Activated CD8-positive, alpha-beta memory T cell treated with anti-CD3 and anti-CD28 coated beads, Interleukin-2, amount 50 U/mL, for 1 hour (primary cell): ENCODE data around the gene ALDH7A1.
"Not testable (repeated sequence)": the region's sequence is repeated elsewhere in the genome, so short reads cannot be mapped to it uniquely, and the experiment has no call there.

Experiments used
- DNase-seq: peaks from one replicate; pipeline ENCODE4 v3.0.0-alpha.2; 2020; ENCODE audit errors: extremely low read depth

The ALDH7A1 gene

DNA sequence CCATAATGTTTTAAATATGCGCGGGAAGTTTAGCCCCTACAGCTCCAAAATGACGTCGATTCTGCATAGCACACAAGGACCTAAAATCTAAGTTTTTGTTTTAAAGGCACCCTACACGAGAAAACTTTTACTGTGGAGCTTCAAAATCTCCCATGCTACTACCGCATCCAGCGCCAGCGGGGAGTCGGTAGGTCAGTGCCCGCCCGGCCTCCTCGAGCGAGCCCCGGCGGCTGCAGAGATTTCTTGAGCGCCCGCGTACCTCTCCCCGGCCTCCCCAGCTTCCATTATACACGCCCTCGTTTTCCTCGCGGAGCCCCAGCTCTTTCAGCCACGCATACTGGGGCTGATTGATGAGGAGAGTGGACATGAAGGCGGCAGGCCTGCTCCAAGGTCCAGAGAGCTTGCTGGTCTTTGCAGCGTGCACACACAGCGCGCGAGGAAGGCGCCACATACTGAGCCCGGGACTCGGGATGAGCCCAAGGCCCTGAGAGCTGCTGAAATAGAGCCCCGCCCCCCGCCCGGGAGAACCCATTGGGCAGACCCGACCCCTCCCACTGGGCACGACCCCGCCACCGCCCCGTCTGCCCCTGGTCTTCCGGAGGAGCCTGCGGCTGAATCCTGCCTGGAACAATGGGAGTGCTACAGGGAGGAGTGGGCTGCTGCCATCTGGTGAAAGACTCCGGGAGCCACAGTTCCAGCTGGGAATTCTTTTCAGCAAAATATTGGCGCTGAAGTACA lies at the start of gene ALDH7A1:
TSS of gene ALDH7A1 (minus strand) at position 472 of the 738 bp plus-strand sequence. CDS start at position 451, 21 bp downstream.
- DNase-seq, result no peak

- no peak for DNase-seq
Measured at GRCh38 chr5:126641387-126641786, 46.4 kb upstream of the ALDH7A1 start.

- no peak for DNase-seq
Measured at GRCh38 chr5:126640866-126641265, 45.8 kb upstream of the ALDH7A1 start.

- DNase-seq, result no peak
Measured at GRCh38 chr5:126636956-126637355, 41.9 kb upstream of the ALDH7A1 start.

DNA sequence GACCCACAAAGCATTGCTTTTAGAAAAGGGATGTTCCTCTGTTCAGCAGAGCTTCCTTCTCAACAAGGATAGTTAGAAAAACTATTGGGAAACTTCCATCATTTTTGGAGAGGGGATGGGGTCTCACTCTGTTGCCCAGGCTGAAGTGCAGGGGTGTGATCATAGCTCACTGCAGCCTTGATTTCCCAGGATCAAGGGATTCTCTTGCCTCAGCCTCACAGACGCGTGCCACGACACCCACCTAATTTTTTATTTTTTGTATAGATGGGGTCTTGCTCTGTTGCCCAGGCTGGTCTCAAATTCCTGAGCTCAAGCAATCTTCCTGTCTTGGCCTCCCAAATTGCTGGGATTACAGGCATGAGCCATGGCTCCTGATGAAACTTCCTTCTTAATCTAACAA lies 40.6 kb upstream of the ALDH7A1 start:
- DNase-seq, result no peak

DNA sequence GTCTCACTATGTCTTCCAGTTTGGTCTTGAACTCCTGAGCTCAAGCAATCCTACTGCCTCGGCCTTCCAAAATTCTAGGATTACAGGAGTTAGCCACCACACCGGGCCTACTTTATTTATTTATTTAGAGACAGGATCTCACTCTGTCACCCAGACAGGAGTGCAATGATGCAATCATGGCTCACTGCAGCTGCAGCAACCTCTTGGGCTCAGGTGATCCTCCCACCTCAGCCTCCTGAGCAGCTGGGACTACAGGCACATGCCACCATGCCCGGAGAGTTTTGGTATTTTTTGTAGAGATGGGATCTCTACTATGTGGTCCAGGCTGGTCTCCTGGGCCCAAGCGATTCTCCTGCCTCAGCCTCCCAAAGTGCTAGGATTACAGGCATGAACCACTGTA lies 38.5 kb upstream of the ALDH7A1 start:
- DNase-seq, result no peak

DNA sequence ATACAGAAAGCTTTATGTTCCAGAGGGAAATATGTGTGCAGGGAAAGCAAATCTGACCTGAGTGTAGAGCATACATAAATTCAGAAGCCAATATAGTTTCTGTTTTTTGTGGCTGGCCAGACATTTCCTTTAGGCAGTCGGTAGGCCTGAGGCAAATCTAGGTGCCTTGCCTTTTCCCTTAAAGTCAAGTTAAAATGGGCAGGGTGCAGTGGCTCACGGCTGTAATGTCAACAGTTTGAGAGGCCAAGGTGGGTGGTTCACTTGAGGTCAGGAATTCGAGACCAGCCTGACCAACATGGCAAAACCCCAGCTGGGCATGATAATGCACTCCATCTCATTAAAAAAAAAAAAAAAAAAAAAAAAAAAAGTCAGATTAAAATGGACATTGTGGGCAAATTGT lies 36.9 kb upstream of the ALDH7A1 start:
- DNase-seq, result no peak

GRCh38 chr5:126628102-126628501 lies 33.1 kb upstream of the ALDH7A1 start:
- no peak for DNase-seq

DNA sequence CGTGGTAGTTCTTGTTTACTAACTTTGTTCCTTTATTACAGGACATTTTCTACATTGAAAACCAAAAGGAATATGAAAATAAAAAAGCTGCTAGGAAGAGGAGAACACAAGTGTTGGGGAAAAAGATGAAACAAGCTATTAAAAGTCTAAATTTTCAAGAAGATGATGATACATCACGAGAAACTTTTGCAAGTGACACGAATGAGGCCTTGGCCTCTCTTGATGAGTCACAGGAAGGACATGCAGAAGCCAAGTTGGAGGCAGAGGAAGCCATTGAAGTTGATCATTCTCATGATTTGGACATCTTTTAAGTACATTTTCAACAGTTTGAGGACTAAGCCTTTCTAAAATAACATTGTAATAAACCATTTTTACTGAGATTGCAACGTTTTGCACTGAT lies 29.5 kb upstream of the ALDH7A1 start:
- DNase-seq, result no peak

DNA sequence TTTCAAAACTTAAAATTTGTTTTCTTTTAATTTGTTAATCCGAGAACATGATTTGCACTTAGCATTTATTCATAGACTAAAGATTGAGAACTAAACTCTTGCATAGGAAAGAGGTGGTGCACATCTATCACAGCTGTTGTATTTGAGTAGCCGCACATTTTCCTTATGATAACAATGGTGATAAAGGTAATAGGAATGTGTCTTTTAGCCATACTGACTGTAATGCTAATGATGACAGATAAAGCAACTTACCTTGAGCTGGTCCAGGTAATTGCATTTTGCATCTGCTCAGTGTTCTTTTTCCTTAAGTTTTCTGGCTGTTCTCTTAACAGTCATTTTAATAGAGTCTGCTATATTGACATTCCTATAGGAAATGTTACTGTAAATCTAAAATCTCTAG lies 24.8 kb upstream of the ALDH7A1 start:
- no peak for DNase-seq

- not testable (repeated sequence) for DNase-seq
Measured at GRCh38 chr5:126617603-126618002, 22.6 kb upstream of the ALDH7A1 start.

DNA sequence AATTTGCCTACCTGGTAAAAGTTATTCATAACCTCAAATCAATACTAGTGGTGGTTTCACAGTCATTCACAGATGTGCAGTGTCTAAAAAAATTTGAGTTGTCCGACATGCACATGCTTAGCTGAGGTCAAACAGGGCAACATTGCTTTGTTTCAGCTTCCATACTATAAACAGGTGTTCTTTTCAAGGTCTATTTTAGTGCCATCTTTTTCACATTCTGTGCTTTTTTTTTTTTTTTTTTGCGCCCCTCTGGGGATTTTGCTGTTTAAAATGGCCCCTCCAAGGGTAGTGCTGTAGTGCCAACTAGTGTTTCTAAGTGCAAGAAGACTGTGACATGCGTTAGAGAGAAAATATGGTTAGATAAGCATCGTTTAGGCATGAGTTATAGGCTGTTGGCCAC lies 20.3 kb upstream of the ALDH7A1 start:
- no peak for DNase-seq

GRCh38 chr5:126613941-126614592 lies 19.0 kb upstream of the ALDH7A1 start:
- no peak for DNase-seq

DNA sequence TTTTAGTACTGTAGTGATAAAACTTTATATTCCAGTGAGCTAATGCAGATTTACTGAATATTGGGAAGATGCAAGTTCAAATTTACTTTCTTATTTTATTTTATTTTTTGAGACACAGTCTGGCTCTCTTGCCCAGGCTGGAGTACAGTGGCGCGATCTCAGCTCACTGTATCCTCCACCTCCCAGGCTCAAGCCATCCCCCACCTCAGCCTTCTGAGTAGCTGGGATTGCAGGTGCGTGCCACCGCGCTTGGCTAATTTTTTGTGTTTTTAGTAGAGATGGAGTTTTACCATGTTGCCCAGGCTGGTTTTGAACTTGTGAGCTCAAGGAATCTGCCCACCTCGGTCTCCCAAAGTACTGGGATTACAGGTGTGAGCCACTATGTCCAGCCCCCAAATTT lies 15.6 kb upstream of the ALDH7A1 start:
- no peak for DNase-seq

DNA sequence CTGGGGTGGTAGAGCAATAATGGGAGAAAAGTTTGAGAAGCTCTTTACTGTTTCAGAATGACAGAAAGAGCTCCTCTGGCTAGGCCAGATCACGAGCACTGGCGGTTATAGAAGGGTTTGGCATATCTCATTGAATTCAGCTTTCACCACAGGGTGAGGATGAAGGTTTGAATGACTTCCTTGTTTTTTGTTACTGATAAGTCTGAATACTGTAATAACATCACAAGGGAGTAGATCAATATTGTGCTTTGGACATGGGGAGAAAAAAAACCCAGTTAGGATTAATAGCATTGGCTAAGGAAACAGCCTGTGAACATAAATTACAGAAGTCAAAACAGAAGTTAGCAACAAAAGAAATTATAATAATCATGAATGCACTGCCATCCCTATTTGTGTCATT lies 15.1 kb upstream of the ALDH7A1 start:
- DNase-seq, result no peak

GRCh38 chr5:126605525-126605924 lies 10.5 kb upstream of the ALDH7A1 start:
- DNase-seq, result no peak

DNA sequence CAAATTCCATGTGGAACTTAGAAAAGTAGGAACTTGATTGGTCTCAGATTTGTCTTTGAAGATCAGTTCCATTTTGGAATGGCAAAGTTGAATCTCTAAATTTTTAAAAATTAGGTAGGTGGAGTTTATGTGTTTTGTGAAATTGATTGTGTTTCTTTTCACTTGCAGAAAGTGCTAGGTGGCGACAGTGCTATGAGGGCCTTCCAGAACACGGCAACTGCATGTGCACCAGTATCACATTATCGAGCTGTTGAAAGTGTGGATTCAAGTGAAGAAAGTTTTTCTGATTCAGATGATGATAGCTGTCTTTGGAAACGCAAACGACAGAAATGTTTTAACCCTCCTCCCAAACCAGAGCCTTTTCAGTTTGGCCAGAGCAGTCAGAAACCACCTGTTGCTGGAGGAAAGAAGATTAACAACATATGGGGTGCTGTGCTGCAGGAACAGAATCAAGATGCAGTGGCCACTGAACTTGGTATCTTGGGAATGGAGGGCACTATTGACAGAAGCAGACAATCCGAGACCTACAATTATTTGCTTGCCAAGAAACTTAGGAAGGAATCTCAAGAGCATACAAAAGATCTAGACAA lies 8.5 kb upstream of the ALDH7A1 start:
- DNase-seq, result no peak

DNA sequence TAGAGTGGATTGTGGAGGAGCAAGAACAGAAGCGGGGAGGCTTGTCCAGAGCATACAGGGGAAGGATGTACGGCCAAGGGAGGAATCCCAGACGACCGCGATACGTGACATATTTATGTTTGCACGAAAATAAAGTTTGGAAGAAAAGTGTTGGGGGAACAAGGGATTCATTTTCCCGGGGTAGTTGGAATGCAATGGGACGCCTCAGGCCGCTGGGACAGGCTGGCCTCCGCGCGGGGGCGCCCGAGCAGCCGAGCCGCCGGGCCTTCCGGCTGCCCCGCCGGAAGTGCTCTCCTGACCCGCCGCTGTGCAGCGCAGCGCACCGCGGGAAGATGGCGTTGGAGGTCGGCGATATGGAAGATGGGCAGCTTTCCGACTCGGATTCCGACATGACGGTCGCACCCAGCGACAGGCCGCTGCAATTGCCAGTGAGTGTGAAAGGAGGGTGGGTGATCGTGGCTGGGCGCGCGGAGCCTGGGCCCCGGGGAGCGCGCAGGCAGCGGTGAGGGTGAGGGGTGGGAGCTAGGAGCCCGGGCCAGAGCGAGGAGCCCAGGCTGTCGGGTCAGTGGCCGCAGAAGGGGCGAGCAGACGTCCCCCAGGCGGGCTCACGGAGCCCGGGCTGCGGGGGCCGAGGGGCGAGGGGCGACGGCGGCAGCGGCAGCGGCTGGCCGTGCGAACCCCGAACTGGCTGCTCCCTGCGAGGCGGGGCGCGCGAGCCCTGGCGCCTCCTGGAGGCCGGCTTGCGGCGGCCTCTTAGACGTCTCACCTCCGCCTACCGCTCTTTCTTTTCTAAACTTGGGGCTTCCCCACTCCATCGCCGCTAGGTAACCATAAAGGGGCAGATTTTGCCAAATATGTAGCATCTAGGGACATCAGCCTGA lies 5.9 kb upstream of the ALDH7A1 start, which contains the start of gene PHAX:
TSS of gene PHAX (plus strand) at position 317 of the 881 bp plus-strand sequence. CDS start at position 333, 16 bp downstream.
- no peak for DNase-seq

GRCh38 chr5:126599971-126600630 lies 5.1 kb upstream of the ALDH7A1 start:
- DNase-seq, result not testable (repeated sequence)

GRCh38 chr5:126599499-126599898 lies 4.5 kb upstream of the ALDH7A1 start:
- DNase-seq, result no peak

- DNase-seq, result no peak
Measured at GRCh38 chr5:126597156-126597555, 2.1 kb upstream of the ALDH7A1 start.
